HG02943 (cell line): ENCODE results near the gene DOCK4.

ENCODE experiments used
- ATAC-seq: cut with Tn5 transposase; IDR thresholded peaks from one replicate; pipeline ENCODE4 v1.9.1; 2021; ENCODE audit warnings: mild to moderate bottlenecking, low read depth, moderate library complexity; ENCODE audit not compliant: unreplicated experiment

Gene DOCK4

DNA sequence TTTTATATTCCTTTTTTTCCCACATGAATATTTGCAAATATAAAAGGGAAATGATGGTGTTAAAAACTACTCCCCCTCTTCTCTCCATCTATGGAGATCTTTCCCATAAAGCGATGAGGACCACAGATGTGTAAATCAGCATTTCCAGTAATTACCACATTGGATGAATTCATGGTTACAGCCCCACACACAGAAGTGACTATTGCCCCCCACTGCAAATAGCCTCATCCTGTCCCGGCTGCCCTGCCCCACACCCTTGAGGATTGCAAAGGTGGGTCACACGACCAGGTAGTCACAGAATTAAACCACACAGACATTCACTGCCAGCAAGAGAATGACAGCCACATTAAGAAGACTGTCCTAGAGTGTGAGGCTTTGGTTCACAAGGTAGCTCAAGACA lies 145.1 kb downstream of the DOCK4 start:
- ATAC-seq: no peak

DNA sequence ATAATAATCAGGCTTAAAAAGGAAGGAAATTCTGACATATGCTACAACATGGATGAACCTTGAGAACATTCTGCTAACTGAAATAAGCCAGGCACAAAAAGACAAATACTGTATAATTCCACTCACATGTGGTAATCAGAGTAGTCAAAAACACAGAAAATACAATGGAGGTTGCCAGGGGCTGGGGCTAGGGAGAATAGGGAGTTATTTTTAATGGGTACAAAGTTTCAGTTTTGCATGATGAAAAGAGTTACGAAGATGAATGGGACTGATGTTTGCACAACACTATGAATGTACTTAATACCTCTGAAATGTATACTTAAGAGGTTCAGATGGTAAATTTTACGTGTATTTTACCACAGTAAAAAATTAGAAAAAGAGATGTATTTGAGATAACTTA lies 145.6 kb downstream of the DOCK4 start:
- no peak for ATAC-seq

DNA sequence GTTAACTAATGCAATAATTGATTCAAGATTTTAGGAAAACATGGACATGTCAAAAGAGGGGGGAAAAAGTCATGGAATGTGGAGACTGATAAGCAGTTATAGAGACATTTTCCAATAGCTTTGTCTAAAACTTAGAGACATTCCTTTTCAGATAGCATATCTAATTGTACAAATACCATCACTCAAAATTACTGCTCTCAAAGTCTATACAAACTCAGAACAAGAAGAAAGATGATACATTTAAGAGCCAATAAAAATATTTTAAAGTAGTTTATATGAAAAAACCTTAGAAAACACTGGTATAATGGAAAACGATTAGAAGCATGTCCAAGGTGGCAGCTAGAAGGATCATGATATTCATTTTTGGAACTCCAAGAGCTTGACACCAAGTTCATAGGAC lies 146.5 kb downstream of the DOCK4 start:
- no peak for ATAC-seq

DNA sequence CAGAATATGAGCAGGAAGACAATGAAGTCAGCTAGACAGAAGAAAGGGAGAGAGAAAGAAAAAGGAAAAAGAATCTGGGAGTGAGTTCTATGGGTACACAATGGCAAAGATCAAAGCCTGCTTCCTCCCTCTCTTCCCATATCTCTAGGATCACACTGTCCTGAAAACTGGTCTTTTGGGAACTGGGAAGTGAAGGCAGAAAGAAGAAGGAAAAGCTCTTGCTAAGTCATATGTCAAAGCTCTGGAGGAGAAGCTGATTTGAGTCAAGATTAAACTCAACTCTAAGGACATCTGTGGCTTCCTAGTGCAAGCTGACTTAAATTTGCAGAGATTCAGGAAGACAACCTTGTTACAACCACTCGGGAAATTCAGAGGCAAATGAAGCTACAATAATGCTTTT lies 147.5 kb downstream of the DOCK4 start:
- ATAC-seq: no peak

DNA sequence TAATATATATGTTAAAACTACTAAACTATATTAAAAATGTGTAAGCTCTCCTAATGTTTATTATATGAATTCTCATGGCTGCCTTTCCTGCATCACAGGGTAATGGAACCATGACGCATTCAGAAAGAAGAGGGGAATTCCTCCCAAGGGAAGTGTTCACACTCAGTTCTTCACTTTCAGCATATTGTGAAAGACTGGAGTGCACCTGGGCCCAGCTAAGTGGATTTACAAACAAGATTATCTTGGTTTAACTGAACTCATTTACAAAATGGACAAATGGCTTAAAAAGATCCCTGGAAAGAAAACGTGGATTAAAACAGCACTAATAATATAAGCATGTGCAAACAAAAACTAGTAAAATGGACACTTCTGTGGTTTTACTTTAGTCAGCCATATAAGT lies 149.8 kb downstream of the DOCK4 start:
- no peak for ATAC-seq

DNA sequence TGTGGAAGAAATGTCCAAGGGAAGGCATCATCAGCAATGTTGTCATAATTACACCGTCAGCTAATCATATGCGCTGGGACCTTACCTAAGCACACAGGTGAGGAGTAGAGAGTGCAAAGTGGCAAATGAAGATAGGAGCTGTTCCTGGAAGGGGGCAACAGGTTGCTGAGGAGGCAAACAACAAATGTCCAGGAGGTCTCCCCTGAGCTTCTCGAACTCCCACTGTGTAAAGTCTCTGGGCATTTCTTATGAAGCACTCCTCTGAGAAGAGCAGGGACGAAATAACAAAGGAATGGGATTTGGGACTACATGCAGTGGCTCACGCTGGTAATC lies 152.5 kb downstream of the DOCK4 start:
- ATAC-seq: no peak

DNA sequence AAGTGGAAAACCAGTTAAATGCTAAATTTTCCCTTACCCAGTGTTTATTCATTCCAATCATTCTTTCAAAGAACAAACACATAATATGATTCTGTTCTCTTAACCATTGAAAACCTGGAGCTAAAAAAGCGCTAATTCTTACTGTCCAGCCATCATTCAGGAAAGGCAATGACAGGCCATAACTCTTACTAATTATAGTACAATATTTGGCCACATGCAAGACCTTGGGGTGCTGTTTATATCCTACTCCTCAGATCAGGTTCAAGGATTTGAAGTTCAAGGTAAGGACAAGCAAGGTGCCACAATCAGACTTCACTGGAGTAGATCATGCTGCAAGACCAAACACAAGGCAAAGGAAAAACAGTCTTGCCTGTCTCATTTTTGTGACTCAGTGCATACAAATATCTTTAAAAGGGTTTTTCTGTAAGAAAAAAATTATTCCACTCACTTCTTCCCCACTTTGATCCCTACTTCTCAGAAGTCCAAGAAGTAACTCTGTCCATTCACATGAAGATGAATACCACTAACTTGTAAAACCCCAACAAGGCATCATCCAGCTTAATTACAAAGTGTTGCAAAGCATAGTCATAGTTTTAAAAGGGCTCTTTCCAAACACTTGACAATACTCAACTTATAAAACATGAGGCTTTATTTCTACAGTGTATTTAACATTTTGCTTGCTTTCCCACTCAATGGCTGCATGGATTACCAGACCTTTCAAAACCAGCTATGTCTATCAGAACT lies 153.0 kb downstream of the DOCK4 start:
- no peak for ATAC-seq

DNA sequence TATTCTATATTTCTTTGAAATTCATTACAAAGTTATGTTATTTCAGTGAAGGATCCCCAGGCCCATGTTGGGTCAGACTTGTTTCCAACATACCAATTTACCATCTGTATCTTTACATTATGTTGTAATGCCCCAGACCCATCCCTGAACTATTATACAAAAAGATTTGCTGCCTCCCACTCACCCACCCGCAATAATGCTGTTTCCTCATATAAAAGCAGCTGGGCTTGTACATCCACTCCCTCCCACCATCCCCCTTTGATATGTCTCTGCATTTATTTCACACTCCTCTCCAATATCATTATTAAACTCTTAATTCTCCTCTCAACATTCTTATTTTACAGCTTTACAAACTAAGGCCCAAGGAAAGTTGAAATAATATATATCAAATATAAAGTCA lies 153.7 kb downstream of the DOCK4 start:
- no peak for ATAC-seq

DNA sequence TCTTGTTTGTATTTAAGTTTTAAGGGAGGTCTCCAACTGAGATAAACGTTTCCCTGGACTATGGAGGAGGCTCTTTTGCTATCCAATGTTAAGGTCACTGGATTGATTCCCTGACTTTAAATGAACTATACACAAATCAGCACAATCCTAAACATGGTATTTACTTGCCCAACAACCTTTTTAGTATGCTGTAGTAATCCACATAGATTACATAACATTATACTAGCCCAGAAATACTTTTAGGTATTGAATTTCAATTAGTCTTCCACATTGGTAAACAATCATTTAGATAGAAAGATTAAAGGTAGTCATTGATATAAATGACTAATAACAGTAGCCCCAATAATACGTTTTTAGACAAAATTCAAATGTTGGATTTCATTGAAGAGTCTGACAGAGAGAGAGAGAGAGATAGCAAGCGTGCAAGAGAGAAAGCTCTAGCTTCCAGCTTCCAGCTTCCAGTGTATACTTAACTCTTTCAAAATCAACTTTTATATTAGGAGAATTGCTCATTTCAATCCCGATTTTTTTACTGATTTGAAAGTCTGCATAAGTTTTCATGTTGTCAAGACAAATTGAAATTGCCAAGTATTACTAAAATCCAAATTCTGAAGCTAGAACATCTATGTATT lies 155.8 kb downstream of the DOCK4 start:
- ATAC-seq: no peak

DNA sequence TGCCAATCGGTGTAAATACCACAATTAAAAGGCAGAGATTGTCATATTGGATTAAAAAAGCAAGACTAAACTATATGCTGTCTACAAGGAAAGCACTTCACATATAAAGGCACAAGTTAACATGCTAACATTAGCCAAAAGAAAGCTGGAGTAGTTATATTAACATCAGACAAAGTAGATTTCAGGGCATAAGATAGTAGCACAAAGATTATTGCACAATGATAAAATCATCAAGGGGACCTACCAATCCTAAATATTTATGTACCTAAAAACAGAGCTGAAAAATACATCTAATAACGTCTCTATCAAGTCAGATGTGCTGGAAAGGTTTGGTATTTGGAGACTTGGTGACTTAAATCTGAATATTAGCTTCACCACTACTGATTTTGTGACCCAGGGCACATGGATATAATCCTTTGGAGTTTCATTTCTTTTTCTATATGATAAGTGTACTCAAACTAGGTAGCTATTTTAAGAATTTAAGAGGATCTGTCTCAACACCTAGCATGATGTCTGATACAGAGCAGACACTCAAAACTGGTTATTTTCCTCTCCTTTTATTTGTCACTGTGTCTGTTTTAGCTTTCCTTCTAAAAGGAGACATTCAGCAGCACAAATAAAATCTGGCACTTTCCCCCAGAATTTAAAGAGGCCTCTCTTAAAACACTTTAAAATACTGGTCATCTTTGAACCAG lies 156.5 kb downstream of the DOCK4 start:
- no peak for ATAC-seq

DNA sequence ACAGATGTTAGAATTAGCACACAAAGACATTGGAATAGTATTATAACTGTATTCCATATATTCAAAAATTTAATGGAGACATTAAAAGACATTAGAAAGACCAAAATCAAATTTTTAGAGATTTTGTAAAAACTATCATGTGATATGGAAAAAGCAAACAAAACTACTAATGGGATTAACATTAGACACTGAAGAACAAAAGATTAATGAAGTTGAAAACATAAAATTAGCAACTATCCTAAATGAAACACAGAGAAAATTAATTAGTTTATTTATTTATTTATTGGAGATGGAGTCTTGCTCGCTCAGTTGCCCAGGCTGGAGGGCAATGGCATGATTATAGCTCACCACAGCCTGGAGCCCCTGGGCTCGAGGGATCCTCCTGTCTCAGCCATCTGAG lies 158.8 kb downstream of the DOCK4 start:
- ATAC-seq: no peak

DNA sequence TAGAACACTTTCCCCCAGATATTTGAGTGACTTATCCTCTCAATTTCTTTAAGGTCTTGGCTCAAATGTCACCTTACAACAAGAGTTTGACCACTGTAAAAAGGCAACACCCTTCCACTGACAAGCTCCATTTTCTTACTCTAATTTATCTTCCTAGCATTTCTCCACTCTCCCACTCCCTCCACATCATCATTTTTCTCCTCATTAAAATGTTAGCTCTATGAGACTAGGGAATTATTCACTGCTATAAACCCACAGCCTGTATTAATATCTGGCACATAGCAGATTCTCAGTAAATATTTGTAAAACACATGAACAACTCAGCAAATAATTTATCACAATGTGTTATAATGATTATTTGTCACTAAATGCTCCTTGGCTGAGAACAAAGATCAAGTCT lies 161.0 kb downstream of the DOCK4 start:
- no peak for ATAC-seq

DNA sequence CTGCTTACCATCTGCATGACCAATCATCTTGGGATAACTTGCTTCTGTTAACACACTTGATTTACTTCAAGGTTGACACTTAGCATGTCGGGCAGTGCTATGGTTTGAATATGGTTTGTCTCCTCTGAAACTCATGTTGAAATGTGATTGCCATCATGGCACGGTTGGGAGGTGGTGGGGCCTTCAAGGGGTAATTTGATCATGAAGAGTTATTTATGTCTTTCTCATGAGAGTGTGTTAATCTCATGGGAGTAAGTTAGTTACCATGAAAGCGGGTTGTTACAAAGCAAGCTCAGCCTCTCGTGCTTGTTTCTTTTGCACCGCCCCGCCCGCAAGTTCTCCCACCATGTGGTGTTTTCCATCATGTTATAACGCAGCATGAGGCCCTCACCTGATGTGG lies 163.6 kb downstream of the DOCK4 start:
- no peak for ATAC-seq

DNA sequence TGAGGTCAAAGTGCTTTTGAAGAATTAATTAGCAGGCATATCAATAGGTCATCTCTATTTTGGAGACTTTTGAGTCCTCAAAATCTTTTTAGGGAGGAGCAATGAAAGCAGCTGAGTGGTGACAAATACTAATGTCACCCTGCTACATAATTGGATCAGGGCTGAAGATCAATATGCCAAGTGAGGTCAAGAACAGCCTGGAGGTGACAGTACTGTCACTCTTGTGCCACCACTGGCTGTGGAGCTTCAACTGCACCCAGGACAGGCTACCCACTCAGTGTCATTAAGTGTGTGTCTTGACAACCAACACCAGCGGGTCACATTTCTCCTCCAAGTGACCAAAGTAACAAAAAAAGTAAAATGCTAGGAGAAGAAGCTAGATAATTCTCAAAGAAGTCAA lies 167.8 kb downstream of the DOCK4 start:
- ATAC-seq: no peak

DNA sequence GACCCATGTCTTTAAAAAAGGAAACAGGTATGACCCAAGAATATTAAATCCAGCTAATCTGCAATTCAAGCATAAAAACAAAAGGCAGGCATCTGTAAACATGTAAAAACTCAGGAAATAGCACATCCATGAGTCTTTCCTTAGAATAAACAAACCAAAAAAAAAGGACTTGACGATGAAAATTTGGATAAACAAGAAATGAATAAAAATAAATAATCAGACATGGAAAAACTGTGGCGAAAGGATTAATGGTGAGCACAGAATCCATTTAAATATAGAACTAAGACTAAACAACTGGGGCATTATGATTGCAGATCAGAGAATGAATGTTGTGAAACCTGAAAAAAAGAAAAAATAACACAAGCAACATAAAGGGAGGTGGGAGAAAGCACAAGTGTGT lies 170.1 kb downstream of the DOCK4 start:
- ATAC-seq: no peak

DNA sequence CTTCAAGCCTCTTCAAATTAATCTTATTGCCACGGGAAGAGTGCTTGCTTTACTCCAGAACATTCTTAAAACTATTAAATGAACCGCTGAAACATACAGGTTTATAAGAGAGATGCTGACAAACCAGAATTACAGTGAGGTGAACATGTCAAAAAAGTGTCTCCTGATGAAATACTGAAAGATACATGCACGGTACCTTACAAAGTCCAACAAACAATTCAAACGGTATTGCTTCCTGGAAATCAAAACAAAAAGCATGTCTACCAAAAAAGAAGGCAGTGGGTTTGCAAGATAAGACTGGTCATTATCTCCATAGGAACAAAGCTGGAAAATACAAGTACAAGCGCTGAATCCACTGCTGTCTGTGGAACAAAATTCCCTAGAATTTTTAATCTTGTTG lies 174.5 kb downstream of the DOCK4 start:
- ATAC-seq: no peak

DNA sequence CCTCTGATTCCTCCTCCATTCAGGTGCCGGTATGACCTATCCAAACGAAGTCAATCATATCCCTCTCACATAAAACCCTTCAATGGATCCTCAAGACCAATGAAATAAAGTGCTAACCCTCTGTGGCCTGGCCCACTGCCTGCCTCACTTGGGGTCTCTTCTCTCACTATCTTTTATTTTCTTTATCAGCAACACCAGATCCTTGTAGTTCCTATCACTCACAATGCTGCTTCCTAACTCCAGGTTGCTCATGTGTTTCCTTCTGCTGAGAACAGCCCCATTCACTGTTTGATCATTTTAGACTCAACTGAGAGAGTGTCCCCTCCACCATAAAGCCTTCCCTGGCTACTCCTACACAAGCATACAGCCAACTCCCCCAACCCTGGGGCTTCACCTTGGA lies 180.6 kb downstream of the DOCK4 start:
- ATAC-seq: no peak

DNA sequence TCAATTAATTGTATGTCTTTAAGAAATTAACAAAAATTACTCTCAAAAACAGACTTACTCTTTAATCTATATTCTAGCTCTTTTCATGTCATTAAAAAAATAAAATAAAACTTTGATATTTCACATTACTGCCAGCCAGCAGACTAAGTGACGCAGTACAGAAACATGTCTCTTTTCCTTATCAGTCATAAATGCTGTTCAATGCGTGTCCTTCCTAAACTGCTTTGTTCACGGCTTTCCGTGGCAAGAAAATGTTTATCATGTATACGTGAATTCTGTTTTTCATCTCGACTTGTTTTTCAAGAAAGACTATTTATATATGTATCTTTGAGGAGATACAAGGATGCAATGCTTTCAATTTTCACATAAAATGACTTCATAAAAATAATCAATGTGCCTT lies 182.4 kb downstream of the DOCK4 start:
- no peak for ATAC-seq

DNA sequence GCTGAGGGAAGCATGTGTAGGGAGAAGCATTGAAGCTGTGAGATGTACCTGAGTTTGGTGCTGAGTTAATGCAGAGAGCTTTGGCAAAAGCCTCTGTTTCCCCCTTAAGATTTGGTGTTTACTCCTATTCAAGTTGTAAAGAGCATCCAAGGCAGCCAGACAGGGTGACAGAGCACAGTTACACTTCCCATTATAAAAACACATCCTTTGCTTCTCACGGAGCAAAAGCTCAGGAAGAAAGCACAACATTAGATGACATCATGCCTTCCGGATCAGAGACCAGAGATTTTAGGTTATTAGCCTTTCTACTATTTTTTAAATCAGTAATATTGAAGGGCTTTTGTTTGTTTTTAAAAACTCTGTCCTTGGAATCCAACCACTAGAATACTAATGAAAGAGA lies 182.9 kb downstream of the DOCK4 start:
- ATAC-seq: no peak

DNA sequence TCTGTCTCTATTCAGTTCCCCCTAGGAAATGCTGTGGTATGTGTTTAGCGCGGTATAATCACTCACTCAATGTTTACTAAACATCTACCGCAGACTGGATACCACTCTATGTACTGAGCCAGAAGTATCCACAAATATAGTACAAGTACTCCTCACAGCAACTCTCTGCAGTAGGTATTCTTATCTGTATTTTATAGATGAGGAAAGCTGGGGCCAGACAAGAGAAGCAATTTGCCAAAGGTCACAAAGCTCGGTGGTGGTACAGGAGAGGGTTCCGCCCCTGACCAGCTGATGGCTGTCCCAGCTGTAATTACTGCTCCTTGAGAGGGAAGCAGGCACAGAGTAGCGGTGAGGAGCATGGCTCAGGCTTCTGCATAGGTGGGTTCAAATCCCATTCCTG lies 184.1 kb downstream of the DOCK4 start:
- ATAC-seq: no peak

DNA sequence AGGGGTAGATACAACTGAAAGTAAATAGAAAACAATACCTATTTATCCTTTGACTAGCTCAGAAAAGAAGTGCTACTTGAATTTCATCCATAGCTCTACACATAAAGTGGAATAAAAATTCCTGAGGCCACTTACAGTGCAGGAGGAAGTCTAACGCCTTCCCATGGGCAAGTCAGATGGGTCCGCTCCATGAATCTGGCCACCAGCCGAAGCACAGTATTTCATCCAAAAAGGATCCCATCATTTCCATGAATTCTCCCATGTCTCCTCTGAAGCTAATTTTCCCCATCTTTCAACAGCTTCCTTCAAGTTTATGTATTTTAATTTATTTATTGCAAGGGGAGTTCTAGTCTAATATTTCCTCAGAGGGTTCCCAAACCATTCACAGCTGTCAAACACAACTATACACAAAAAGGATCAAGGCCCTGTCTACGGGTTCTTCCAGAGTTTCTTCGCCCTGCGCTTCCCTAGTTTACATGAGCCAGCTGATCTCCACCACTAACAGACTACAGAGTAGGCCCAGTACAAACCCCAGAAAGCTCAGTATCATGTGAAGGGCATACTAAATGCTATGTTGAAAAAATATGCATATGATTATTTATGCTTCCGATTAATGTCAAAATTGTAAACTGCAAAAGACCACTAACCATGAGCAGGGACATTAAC lies 184.7 kb downstream of the DOCK4 start:
- ATAC-seq: no peak

DNA sequence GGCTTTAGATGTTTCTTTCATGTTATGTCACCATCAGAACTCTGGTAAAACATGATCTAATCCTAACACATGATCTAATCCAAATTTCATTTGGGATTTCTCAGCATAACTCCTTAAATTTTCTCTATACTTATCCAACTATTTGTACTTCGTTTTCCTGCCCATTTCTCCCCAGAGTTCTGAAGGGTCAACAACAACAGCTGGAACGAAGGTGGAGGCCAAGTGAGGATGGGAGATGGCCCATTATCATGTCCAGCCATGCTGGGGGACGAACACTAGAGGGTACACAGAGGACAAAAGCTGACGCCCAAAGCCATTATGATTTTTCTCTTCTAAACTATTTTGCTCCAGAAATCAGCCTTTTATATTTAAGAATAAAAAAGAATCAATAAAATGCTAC lies 185.4 kb downstream of the DOCK4 start:
- ATAC-seq: no peak
